HG03135 (cell line): ENCODE measurements around the gene ASAH2.

Source experiments
- ATAC-seq: cut with Tn5 transposase; IDR thresholded peaks from one replicate; pipeline ENCODE4 v1.9.1; 2021; ENCODE audit warnings: mild to moderate bottlenecking, moderate library complexity; ENCODE audit not compliant: unreplicated experiment

Gene ASAH2

GRCh38 chr10:50210876-50211275 lies 40.4 kb downstream of the ASAH2 start:
- ATAC-seq = no peak
